HG03354 (cell line): Measurements from ENCODE around the gene BAG2.

ENCODE experiments used
- ATAC-seq: cut with Tn5 transposase; IDR thresholded peaks from one replicate; pipeline ENCODE4 v1.9.1; 2021; ENCODE audit warnings: mild to moderate bottlenecking; ENCODE audit not compliant: unreplicated experiment, poor library complexity, severe bottlenecking

The BAG2 gene

DNA sequence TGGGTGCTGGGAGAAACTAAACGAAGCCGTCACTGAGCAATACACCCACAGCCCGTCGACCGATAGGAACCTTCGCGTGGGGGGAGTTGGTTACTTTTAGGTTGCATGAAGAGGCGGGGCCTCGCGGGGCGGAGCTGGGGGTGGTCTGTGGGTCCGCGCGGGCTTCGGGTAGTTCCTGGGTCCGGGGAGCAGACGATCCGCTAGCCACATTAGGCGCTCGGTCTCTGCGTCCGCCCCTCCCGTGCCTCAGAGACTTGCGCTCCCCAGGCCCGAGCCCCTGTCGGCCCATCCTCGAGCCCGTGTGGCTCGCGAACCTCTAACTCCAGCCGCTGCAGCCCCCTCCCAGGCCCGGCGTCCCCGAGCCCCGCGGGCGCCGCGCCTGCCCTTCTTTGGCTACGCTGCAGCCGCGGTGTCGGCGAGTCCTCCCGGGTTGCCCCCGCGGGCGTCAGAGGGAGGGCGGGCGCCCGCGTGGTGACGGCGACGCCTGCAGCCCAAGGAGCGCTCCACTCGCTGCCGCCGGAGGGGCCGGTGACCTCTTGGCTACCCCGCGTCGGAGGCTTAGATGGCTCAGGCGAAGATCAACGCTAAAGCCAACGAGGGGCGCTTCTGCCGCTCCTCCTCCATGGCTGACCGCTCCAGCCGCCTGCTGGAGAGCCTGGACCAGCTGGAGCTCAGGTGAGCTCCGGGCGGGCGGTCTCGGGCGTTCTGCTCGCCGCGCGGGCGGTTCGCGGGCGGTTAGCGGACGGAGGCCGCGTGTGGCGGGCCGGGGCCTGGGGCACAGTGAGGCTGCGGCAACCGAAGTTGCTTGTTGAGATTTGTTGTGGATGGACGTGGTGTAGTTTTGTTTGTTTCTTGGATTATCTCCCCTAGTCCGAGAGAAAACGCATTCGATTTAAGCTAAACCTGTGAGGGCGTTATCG, at the start of gene BAG2:
Gene BAG2 (plus strand): TSS at position 191 of the 920 bp plus-strand sequence. CDS start 372 bp downstream, at position 563.
- ATAC-seq: peak; percentile 88

- no peak for ATAC-seq
Measured at GRCh38 chr6:57123111-57123510, 49.0 kb upstream of the BAG2 start.

- ATAC-seq: no peak
Measured at GRCh38 chr6:57127763-57128162, 44.4 kb upstream of the BAG2 start.

DNA sequence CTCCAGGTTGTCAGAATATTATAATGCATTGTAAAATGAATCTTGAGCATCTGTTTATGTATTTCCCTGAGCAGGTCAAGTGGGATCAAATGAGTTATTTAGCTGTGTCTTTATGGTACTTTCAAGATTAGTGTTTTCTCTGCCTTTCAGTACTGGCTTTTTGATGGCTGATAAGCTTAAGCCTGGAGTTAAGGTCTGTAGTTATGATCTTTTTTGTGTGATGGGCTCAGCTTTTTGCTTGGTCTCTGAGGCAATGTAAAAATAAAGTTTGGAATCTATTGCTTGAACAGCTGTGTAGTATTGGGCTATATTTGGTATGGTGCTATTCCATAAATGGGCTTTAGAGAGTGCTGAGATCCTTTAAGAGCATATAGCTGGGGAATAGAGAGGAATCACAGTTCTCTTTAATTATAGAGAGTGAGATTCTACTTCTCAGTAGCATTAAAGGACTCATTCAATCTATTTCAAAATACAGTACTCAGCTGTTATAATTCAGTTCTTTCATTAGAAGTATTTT, 41.4 kb upstream of the BAG2 start:
- no peak for ATAC-seq

DNA sequence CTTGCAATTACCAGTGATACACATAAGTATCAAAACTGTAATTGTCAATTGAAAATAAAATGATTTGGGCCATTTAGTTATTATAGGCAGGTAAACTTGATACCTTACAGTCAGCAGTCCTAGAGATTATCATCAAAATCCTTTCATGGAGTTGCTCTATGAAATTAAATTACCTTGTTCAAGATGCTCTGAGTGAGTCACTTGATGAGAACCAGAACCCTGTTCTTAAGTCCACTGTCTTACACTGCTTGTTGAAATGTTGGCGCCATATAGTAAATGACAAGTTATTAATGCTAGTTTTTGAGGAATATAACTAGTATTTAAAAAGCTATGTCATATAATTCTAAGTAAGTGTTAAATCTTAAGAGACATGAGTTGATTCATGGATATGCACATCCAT, 37.2 kb upstream of the BAG2 start:
- ATAC-seq: no peak

DNA sequence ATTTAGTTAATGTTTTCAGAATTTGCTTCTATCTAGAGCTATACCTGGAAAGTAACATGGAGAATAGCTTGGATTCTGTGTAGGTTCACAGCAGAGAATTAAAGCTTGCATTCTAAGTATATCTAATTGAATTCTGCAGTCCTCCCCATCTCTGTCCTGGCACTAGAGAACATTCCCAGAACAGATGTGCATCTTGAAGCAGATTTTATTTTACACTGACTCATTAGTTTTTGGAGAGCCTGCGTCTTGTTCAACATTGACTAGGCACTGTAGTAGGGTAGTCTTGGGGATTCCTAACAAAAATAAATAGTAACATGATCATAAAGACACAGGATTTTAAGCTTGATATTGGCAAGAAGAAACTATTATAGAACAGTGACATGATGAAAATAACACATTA, 36.2 kb upstream of the BAG2 start:
- ATAC-seq: no peak

- ATAC-seq: no peak
Measured at GRCh38 chr6:57137350-57137749, 34.8 kb upstream of the BAG2 start.

DNA sequence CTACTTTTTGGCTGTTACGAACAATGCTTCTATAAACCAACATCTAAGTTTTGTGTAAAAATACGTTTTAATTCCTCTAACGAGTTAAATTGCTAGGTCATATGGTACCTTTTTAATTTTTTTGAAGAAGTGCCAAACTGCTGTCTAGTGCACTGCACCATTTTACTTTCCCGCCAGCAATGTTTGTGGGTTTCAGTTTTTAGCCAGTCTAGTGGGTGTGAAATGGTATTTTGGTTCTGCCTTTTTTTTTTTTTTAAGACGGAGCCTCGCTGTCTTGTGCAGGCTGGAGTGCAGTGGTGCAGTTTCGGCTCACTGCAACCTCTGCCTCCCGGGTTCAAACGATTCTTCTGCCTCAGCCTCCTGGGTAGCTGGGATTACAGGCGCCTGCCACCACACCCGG, 34.1 kb upstream of the BAG2 start:
- no peak for ATAC-seq

DNA sequence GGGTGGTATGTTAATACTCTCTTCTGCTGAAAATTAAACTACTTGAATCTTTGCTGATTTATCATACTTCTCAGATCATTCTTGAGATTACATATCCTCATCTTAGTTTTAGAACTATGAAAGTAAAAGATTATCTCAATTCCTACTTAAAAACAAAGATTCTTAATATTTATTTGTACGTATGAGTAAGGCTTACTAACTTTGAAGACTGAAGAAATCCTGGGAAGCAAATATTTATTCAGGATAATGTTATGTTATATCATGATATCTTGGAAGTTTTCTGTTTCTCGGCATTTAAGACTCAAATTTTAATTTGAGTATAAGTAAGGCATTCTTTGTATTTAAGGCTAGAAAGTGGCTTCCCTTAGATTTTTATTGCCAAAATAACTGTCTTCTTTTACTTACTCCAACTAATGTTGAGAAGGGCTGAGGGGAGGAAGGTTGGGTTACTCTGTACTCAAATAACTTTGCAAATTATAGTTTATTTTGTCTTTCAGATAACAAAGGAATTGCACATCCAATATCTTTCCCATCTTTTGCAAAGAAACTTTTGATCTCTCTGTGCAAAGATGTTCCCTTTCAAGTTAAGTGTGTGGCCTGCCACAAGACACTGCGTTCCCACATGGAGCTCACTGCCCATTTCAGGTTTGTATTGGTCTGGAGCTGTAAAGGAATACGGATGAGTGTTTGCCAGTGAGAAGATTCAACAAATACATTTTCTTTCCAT, 30.5 kb upstream of the BAG2 start:
- no peak for ATAC-seq

GRCh38 chr6:57142178-57142525, 30.0 kb upstream of the BAG2 start:
- no peak for ATAC-seq

DNA sequence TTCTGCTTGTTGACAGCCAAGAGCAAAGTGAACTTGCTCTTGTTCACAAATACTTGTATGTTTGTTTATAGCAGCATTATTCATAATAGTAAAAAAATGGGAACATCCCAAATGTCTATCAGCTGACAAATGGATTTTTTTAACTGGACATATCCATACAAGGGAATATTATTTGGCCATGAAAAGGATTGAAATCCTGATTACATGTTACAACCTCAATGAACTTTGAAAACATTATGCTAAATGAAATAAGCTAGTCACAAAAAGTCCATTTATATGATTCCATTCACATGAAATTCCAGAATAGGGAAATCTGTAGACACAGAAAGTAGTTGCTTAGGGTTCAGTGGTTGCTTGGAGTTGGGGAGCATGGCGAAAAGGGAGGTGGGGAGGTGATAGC, 28.4 kb upstream of the BAG2 start:
- ATAC-seq: no peak

DNA sequence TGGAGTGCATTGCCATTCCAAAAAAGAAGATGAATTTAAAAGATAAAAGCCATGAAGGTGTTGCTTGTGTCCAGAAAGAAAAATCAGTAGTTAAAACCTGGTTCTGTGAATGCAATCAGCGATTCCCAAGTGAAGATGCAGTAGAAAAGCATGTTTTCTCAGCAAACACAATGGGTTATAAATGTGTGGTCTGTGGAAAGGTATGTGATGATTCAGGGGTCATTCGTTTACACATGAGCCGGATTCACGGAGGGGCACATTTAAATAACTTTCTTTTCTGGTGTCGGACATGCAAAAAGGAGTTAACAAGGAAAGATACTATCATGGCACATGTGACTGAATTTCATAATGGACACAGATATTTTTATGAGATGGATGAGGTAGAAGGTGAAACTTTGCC, 24.7 kb upstream of the BAG2 start:
- ATAC-seq: no peak

GRCh38 chr6:57147955-57148858, 23.9 kb upstream of the BAG2 start:
- no peak for ATAC-seq

- no peak for ATAC-seq
Measured at GRCh38 chr6:57158658-57159057, 13.5 kb upstream of the BAG2 start.

- no peak for ATAC-seq
Measured at GRCh38 chr6:57159127-57159526, 13.0 kb upstream of the BAG2 start.

GRCh38 chr6:57162028-57162427, 10.1 kb upstream of the BAG2 start:
- ATAC-seq: no peak

DNA sequence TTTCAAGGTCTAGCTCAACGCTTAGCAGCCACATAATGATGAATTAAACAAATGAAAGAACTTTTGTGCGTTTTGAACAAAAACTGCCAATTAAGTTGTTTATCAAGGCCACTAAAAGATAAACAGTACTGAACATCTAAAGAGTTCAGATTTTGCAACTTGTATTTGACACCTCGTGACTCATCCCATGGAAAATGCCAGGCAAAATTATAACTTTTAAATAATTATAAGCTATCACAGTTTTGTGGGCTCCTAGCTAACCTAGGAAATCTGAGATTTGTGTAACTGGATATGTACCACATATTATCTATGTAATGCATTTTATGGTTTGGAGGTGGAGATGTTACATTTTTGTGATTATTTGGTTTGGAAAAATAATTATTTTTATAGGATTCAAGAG, 9.6 kb upstream of the BAG2 start:
- ATAC-seq: no peak

- no peak for ATAC-seq
Measured at GRCh38 chr6:57163956-57164355, 8.2 kb upstream of the BAG2 start.

GRCh38 chr6:57165080-57165479, 7.0 kb upstream of the BAG2 start:
- no peak for ATAC-seq
